GM23338 (cell line): ENCODE measurements around the gene C11orf24. TPM values are rescaled to one million over a fixed set of nuclear protein-coding genes. Genes with fewer than 3 reads are reported as not detected.

Experiments
- ATAC-seq: fragments of 200-7000 bp; cut with Tn5 transposase; 3 replicates; pipeline ENCODE4 v1.9.1; 2020
- DNase-seq: peaks from one replicate; pipeline ENCODE4 v3.0.0-alpha.2; 2015; ENCODE audit warnings: low spot score
- H2AFZ ChIP-seq: fragments of 200-600 bp; sonication (generic); 2 replicates; pipeline ENCODE4 v1.8.0; 2016; ENCODE audit warnings: antibody characterized with exemption, mild to moderate bottlenecking, moderate library complexity
- H3F3A ChIP-seq: fragments of 200-600 bp; sonication (generic); replicated peaks from 2 replicates; pipeline ENCODE4 v1.8.0; 2017; ENCODE audit warnings: antibody characterized with exemption, mixed run types, low read depth
- H3K27ac ChIP-seq: fragments of 200-600 bp; sonication (generic); 2 replicates; pipeline ENCODE4 v1.6.1; 2016; ENCODE audit warnings: low read depth
- H3K27me3 ChIP-seq: fragments of 200-600 bp; sonication (generic); 2 replicates; pipeline ENCODE4 v1.8.0; 2016; ENCODE audit warnings: mild to moderate bottlenecking, mixed run types, moderate library complexity; ENCODE audit not compliant: insufficient read depth
- H3K36me3 ChIP-seq: fragments of 200-600 bp; sonication (generic); 2 replicates; pipeline ENCODE4 v1.8.0; 2016; ENCODE audit warnings: mild to moderate bottlenecking; ENCODE audit not compliant: insufficient read depth
- H3K4me1 ChIP-seq: fragments of 200-600 bp; sonication (generic); 2 replicates; pipeline ENCODE4 v1.8.0; 2016; ENCODE audit warnings: mild to moderate bottlenecking, moderate library complexity; ENCODE audit not compliant: insufficient read depth
- H3K4me2 ChIP-seq: fragments of 200-600 bp; sonication (generic); 2 replicates; pipeline ENCODE4 v1.7.1; 2017; ENCODE audit warnings: mixed run types
- H3K4me3 ChIP-seq: fragments of 200-600 bp; sonication (generic); 2 replicates; pipeline ENCODE4 v1.6.1; 2016; ENCODE audit warnings: mixed run types
- H3K79me2 ChIP-seq: fragments of 200-600 bp; sonication (generic); replicated peaks from 2 replicates; pipeline ENCODE4 v1.8.0; 2017; ENCODE audit warnings: mild to moderate bottlenecking; ENCODE audit not compliant: insufficient read depth
- H3K9me2 ChIP-seq: fragments of 200-600 bp; sonication (generic); 2 replicates; pipeline ENCODE4 v1.8.0; 2017; ENCODE audit not compliant: insufficient read depth
- H4K20me1 ChIP-seq: fragments of 200-600 bp; sonication (generic); replicated peaks from 2 replicates; pipeline ENCODE4 v1.8.0; 2017; ENCODE audit warnings: mild to moderate bottlenecking; ENCODE audit not compliant: insufficient read depth
- H3K27ac Mint-ChIP-seq: 2 replicates; pipeline ENCODE4 v1.8.0; 2020; ENCODE audit warnings: inconsistent platforms, mild to moderate bottlenecking, moderate library complexity, mixed read lengths
- H3K27me3 Mint-ChIP-seq: 3 replicates; pipeline ENCODE4 v1.8.0; 2022; ENCODE audit warnings: low read depth, mild to moderate bottlenecking, moderate library complexity, mixed read lengths, inconsistent platforms; ENCODE audit not compliant: insufficient read depth, poor library complexity
- H3K36me3 Mint-ChIP-seq: 3 replicates; pipeline ENCODE4 v1.8.0; 2021; ENCODE audit warnings: low read depth, mild to moderate bottlenecking, inconsistent platforms, moderate library complexity, mixed read lengths
- H3K4me1 Mint-ChIP-seq: 3 replicates; pipeline ENCODE4 v1.8.0; 2020; ENCODE audit warnings: mild to moderate bottlenecking, inconsistent platforms, mixed read lengths
- H3K4me3 Mint-ChIP-seq: 3 replicates; pipeline ENCODE4 v1.8.0; 2021; ENCODE audit warnings: moderate library complexity, mild to moderate bottlenecking, inconsistent platforms, mixed read lengths
- H3K9me3 Mint-ChIP-seq: 3 replicates; pipeline ENCODE4 v1.8.0; 2020; ENCODE audit warnings: moderate library complexity, mild to moderate bottlenecking, inconsistent platforms, mixed read lengths
- CTCF ChIP-seq, 2 experiments: fragments of 200-600 bp in 1 of 2; sonication (generic) in 1 of 2; conservative IDR thresholded peaks; 2 replicates each; pipeline versions ENCODE4 v1.5.1 to v1.6.1; 2016 to 2017; ENCODE audit warnings: antibody characterized with exemption in 2 of 2, low read depth in 2 of 2, mild to moderate bottlenecking in 2 of 2, moderate library complexity in 1 of 2
- ETS1 ChIP-seq: IDR thresholded peaks from 2 replicates; pipeline ENCODE4 v1.6.1; 2016; ENCODE audit warnings: antibody characterized with exemption
- EZH2 ChIP-seq: fragments of 200-600 bp; sonication (generic); IDR thresholded peaks from one replicate; pipeline ENCODE4 v1.8.0; 2017; ENCODE audit warnings: antibody characterized with exemption, mild to moderate bottlenecking, low read depth; ENCODE audit not compliant: unreplicated experiment
- EZH2phosphoT487 ChIP-seq: fragments of 200-600 bp; sonication (generic); IDR thresholded peaks from one replicate; pipeline ENCODE4 v1.8.1; 2018; ENCODE audit warnings: antibody characterized with exemption; ENCODE audit not compliant: unreplicated experiment
- NANOG ChIP-seq: IDR thresholded peaks from 2 replicates; pipeline ENCODE4 v1.6.1; 2016; ENCODE audit warnings: antibody characterized with exemption, borderline replicate concordance
- POLR2AphosphoS5 ChIP-seq: IDR thresholded peaks from 2 replicates; pipeline ENCODE4 v1.6.1; 2016; ENCODE audit warnings: antibody characterized with exemption, low read depth
- ZNF114 ChIP-seq: fragments of 250-450 bp; sonication (Bioruptor Pico); IDR thresholded peaks from 2 replicates; pipeline ENCODE4 v1.5.0; 2020; ENCODE audit warnings: mild to moderate bottlenecking, moderate library complexity
- ZNF331 ChIP-seq: fragments of 250-450 bp; sonication (Bioruptor Pico); IDR thresholded peaks from 2 replicates; pipeline ENCODE4 v1.5.0; 2020; ENCODE audit warnings: low read depth, mild to moderate bottlenecking, moderate library complexity
- ZNF462 ChIP-seq: fragments of 250-450 bp; sonication (Bioruptor Pico); IDR thresholded peaks from 2 replicates; pipeline ENCODE4 v1.5.0; 2020; ENCODE audit warnings: mild to moderate bottlenecking, moderate library complexity
- polyA plus RNA-seq: library from polyadenylated mRNA; unstranded; fragments of >200 nt; fragmentation: Nextera tagmentation; extraction: Ambion mirVana; gene quantifications from 2 replicates; pipeline ENCODE4 v1.2.1, GENCODE V29; 2016
- total RNA-seq: library from RNA; depleted of rRNA; stranded (reverse); fragments of >200 nt; shearing (Covaris generic); gene quantifications from 2 replicates; pipeline ENCODE4 v1.2.3, GENCODE V29; 2014

Gene C11orf24
- total and polyA plus RNA-seq, 2 experiments from 2014 or later: 49.8 to 57.5 TPM

GRCh38 chr11:68226421-68226820 is 45.4 kb downstream of the C11orf24 start:
- no peaks in the 10 kb centered on the region for H3K4me1 ChIP-seq
- Mint-ChIP-seq H3K36me3 (peaks cover 2% of the 10 kb centered on the region; the same call in 1 of the 3 replicates), H3K27me3 (no peaks in the 10 kb centered on the region), H3K27ac (no peak overlapping the region), H3K9me3 (peaks cover 12% of the 10 kb centered on the region), H3K4me3 (no peak overlapping the region), H3K4me1 (no peaks in the 10 kb centered on the region)
- H4K20me1 ChIP-seq: no peaks in the 10 kb centered on the region
- H3F3A ChIP-seq: no peaks in the 10 kb centered on the region
- no peaks in the 10 kb centered on the region for H3K79me2 ChIP-seq
- ATAC-seq: no peak
- no peak for DNase-seq
- TF ChIP-seq ZNF462 (CRISPR knock-in tag): no peak
- TF ChIP-seq ZNF331 (CRISPR knock-in tag): no peak
- no peak for TF ChIP-seq EZH2phosphoT487
- TF ChIP-seq CTCF (conservative IDR thresholded peaks at IDR 0.05; ENCODE audit: low read depth in 2 of 2): no peak
- no peak overlapping the region for H3K4me2 ChIP-seq
- no peaks in the 10 kb centered on the region for H3K36me3 ChIP-seq
- no peak overlapping the region for H3K4me3 ChIP-seq
- H3K9me2 ChIP-seq: no peaks in the 10 kb centered on the region
- H2AFZ ChIP-seq: no peak overlapping the region
- H3K27ac ChIP-seq: no peak overlapping the region
- no peaks in the 10 kb centered on the region for H3K27me3 ChIP-seq

- no peak overlapping the region for H2AFZ ChIP-seq
- no peaks in the 10 kb centered on the region for H3K9me2 ChIP-seq
- peaks cover 8% of the 10 kb centered on the region for H3K9me3 Mint-ChIP-seq
- no peak overlapping the region for H3K27ac ChIP-seq
- H3F3A ChIP-seq: no peaks in the 10 kb centered on the region
- peaks cover 2% of the 10 kb centered on the region; the same call in 1 of the 3 replicates for H3K36me3 Mint-ChIP-seq
- no peak overlapping the region for H3K4me2 ChIP-seq
- H3K4me1 Mint-ChIP-seq: no peaks in the 10 kb centered on the region
- H3K4me3 Mint-ChIP-seq: no peak overlapping the region
- H3K27me3 ChIP-seq: no peaks in the 10 kb centered on the region
- DNase-seq (no peak), ATAC-seq (no peak)
- no peaks in the 10 kb centered on the region for H4K20me1 ChIP-seq
- no peak overlapping the region for H3K27ac Mint-ChIP-seq
- no peaks in the 10 kb centered on the region for H3K79me2 ChIP-seq
- H3K36me3 ChIP-seq: no peaks in the 10 kb centered on the region
- H3K4me1 ChIP-seq: no peaks in the 10 kb centered on the region
- no peak overlapping the region for H3K4me3 ChIP-seq
- no peaks in the 10 kb centered on the region for H3K27me3 Mint-ChIP-seq
- TF ChIP-seq NANOG: no peak
- no peak for TF ChIP-seq ETS1
- TF ChIP-seq POLR2AphosphoS5: no peak
- TF ChIP-seq ZNF114 (CRISPR knock-in tag): no peak
- no peak for TF ChIP-seq EZH2phosphoT487
- TF ChIP-seq EZH2: no peak
- no peak for TF ChIP-seq ZNF331 (CRISPR knock-in tag)
Observed at GRCh38 chr11:68224606-68225005, 47.2 kb downstream of the C11orf24 start.
